DOHH2 (cell line): ENCODE data around the gene PGK2.

Source experiments
- CTCF ChIP-seq: fragments of 200-600 bp; sonication (generic); IDR thresholded peaks from one replicate; pipeline ENCODE4 v1.5.1; 2014; ENCODE audit warnings: antibody characterized with exemption, mild to moderate bottlenecking, low read depth, low read length; ENCODE audit not compliant: poor library complexity, severe bottlenecking
- EZH2phosphoT487 ChIP-seq: fragments of 200-600 bp; sonication (generic); IDR thresholded peaks from 2 replicates; pipeline ENCODE4 v1.6.1; 2017; ENCODE audit warnings: borderline replicate concordance, mild to moderate bottlenecking, antibody characterized with exemption, low read length, moderate library complexity, mixed read lengths

GRCh38 chr6:49815166-49815565 is 28.1 kb upstream of the PGK2 start:
- TF ChIP-seq CTCF (no peak), EZH2phosphoT487 (no peak)
